SK-MEL-5 (cell line): Measurements from ENCODE around the gene ALLC. TPM values are rescaled to one million over a fixed set of nuclear protein-coding genes. Genes with fewer than 3 reads are reported as not detected.
A peak's percentile ranks its signal among the peaks of the same experiment; 100 is the strongest.

Source experiments
- DNase-seq: peaks from one replicate; pipeline ENCODE4 v3.0.0-alpha.2; 2016; ENCODE audit warnings: low read depth, low spot score
- in situ Hi-C: cut with HindIII; loops from 2 replicates; pipeline ENCODE4 v1.10.0; 2016; ENCODE audit warnings: low sequenced_read_pairs, high pct_unique_total_duplicates, low pct_unique_long_range_greater_than_20kb
- total RNA-seq: library from RNA; depleted of rRNA; stranded (reverse); fragments of >200 nt; shearing (Covaris generic); gene quantifications from 2 replicates; pipeline ENCODE4 v1.2.3, GENCODE V29; 2014

The ALLC gene
- total RNA-seq, 1 experiment from 2014 or later = not detected

DNA sequence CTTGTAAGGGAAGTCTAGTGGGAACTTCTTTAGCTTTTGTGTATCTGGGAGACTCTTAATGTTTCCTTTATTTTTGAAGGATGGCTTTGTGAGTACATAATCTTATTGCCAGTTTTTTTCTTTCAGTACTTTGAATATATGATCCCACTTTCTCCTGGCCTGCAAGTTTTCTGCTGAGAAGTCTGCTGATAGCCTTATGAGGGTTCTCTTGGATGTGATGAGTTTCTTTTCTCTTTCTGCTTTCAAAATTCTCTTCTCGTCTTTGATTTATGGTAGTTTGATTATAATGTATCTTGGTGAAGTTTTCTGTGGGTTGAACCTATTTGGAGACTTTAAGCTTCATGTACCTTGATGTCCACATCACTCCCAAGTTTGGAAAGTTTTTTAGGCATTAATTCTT, 35.0 kb upstream of the ALLC start:
- no peak for DNase-seq
- in situ Hi-C loops = no loop called here

- in situ Hi-C loops = no loop called here
- no peak for DNase-seq
Observed at GRCh38 chr2:3624059-3624794, 33.8 kb upstream of the ALLC start.

GRCh38 chr2:3625186-3625585, 32.8 kb upstream of the ALLC start:
- no peak for DNase-seq
- in situ Hi-C loops = no loop called here

GRCh38 chr2:3626118-3626811, 31.7 kb upstream of the ALLC start:
- in situ Hi-C loops = no loop called here
- no peak for DNase-seq

DNA sequence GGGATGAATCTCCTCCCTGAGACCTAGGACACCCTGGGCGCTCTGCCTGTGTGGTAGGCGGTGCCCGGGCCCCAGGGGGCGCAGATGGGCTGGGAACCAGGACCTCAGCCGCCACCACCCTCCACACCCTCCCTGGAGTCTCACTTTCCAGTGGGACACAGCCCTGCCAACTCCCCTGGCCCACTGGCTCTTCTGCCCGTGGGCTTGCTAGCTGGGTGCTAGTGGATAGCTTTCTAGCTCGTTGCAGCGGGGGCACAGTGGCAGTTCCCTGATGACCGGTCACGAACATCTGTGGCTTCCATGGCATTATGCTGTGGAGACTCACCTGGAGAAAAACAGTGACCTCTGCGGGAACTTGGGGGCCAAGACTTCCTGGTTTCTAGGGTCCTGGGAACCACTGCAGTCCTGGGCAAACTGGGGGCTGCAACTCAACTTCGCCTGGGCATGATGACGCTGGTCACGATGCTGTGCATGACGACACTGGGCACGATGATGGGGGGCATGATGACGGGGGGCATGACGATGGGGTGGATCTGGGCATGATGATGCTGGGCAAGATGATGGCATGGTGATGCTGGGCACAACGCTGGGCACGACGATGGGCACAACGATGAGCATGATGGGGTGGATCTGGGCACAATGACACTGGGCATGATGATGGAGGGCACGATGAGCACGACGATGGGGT, 31.0 kb upstream of the ALLC start:
- no peak for DNase-seq

GRCh38 chr2:3627500-3628100, 30.4 kb upstream of the ALLC start:
- in situ Hi-C loops = no loop called here
- DNase-seq = no peak

More for the DNA sequence above, 31.0 kb upstream of the ALLC start:
- in situ Hi-C loops = no loop called here

DNA sequence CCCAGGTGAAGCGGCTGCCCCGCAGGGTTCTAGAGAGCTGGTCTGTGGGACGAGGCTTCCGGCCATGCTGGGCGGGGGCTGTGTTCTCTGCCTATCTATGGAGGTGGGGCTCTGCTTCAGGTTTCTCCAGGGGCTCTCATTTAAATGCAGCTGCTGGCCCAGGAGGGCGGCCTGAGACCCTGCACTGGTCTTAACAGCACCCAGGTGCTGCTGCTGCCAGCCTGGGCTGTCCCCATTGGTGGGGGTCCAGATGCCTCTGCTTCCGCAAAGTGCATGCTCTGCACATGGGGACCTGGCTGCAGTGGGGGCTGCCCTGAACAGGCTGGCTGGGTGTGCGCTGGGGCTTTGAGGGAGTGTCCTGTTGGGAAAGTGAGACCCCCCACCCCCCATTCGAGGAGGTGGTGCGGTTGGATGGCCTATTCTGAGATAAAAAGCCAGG, 29.7 kb upstream of the ALLC start:
- no peak for DNase-seq
- in situ Hi-C loops = no loop called here

DNA sequence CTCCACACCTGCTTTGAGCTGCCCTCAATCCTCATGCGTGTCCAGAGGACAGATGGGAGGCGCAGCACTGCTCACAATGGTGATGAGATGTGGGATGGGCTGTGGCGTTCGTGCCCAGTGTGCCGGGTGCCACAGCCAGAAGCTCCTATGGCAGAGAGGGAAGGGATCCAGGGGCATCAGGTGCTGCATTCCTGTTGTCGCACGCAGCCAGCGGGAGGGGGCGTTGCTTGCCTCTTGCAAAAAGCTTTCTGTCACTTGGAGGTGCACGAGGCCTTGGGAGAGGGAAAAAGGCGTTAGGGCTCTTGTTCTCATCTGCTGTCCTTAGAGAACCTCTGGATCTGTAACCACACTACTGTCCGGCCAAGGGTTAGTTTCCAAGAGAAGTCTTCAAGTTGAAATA, 29.2 kb upstream of the ALLC start:
- in situ Hi-C loops = no loop called here
- peak; percentile 32 for DNase-seq

- DNase-seq = no peak
- in situ Hi-C loops = no loop called here
Observed at GRCh38 chr2:3630631-3631030, 27.4 kb upstream of the ALLC start.

DNA sequence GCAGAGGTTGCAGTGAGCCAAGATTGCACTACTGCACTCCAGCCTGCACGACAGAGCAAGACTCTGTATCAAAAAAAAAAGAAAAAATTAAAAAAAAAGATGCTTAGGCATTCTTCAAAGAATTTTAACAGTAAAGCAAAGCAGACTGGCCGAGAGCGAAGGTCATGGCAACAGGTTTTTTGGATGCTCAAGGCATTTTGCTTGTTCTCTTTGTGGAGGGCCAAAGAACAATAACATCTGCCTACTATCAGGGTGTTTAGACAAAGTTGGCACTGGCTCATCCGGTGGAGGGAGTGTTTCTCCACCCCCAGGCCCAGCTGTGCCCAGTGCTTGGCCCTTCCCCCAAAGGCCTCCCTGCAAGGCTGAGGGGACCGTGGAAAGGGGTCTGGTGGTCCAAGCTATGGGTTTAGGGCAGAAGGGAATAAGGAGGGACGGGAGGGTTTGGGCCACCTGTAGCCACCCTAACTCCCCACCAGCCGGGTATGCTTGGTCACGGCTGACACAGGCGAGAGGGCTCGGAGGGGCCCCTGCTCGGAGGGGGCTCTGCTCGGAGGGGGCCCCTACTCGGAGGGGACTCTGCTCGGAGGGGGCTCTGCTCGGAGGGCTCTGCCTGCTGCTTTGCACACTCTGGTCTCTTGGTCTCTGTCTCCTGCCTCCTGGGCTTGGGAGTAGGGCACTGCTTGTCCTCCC, 26.7 kb upstream of the ALLC start:
- in situ Hi-C loops = no loop called here
- no peak for DNase-seq

GRCh38 chr2:3631851-3632659, 25.9 kb upstream of the ALLC start:
- DNase-seq = no peak
- in situ Hi-C loops = no loop called here

- in situ Hi-C loops = no loop called here
- no peak for DNase-seq
Observed at GRCh38 chr2:3633089-3633981, 24.7 kb upstream of the ALLC start.

DNA sequence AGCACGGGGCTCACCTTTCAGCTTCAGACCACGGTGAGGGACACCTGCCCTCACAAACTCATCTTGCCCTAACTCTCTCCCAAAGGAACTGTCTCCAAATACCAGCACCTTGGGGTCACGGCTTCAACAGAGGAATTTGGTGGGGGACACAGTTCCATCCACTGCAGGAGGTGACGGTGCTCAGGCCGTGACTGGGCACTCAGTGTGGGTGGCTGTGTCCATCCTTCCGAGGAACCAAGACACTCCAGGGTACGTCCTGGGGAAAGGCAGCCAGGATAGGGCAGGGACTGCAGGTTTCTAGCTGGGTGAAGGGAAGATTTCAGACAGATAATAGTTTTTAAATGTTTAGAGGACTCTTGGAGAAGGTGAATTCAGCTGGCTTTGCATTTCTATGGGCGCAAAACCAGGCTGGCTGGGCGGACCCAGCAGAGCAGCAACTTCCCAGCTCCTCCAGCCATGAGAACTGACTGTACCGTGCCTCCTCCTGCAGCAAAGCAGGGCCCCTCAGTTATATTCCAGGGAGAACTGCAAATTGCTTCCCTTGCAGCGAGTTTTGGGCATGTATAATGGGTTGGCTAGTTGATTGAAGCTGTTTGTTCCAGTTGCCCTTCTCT, 23.9 kb upstream of the ALLC start:
- in situ Hi-C loops = no loop called here
- no peak for DNase-seq

GRCh38 chr2:3634596-3635121, 23.3 kb upstream of the ALLC start:
- in situ Hi-C loops = no loop called here
- no peak for DNase-seq

GRCh38 chr2:3635171-3635974, 22.6 kb upstream of the ALLC start:
- no peak for DNase-seq
- in situ Hi-C loops = no loop called here
